Measurements from ENCODE around the gene CACNB3. TPM values are rescaled to one million over a fixed set of nuclear protein-coding genes. Genes with fewer than 3 reads are reported as not detected.

Gene CACNB3
- total RNA-seq, 1 experiment from 2014 or later: 23.8 TPM

DNA sequence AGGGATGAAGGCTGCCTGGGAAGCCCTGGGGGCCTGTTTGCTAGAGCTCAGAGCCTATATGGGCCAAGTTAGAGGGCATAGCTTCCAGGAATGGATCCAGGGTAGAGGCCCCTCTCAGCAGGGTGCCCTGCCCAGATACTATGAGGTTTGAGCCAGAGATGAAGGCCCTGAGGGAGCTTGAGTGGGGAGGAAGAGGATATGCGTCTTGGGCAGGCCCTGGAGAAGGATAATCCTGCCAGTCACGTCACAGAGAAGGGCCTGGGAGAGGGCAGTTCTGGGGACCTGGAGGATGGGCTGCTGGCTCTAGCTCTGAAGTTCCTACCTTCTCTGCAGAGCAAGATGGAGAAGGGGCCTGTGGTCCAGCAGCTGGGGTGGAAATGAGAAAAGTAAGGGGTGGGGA lies 5.9 kb upstream of the CACNB3 start:
- no TSS peak for BruUV-seq (replicated peaks)
- ChIA-PET POLR2A (ENCODE audit: low non-redundant PET) (no interaction called here), CTCF (interaction anchor here (0.5 kb wide), 1 partner anchor 40 kb away, joined by 3 read pairs; the partner anchor contains the start of gene DDX23)
- Histone ChIP-seq H3K4me1 (ENCODE audit: insufficient read depth, low read length, poor library complexity, severe bottlenecking) (peaks cover 16% of the 10 kb centered on the region), H3K27ac (ENCODE audit: low read depth, low read length, poor library complexity, severe bottlenecking) (no peak overlapping the region), H3K4me3 (ENCODE audit: low read depth, low read length, poor library complexity, severe bottlenecking) (no peak overlapping the region), H3K9me3 (ENCODE audit: low read depth, low read length, poor library complexity, severe bottlenecking) (no peaks in the 10 kb centered on the region), H3K36me3 (ENCODE audit: insufficient read depth, low read length, poor library complexity, severe bottlenecking) (no peaks in the 10 kb centered on the region), H3K27me3 (replicated peaks; ENCODE audit: insufficient read depth, low read depth, low read length, poor library complexity) (no peaks in the 10 kb centered on the region)
- no peak for DNase-seq (ENCODE audit: low spot score)
- intact Hi-C loops (cut with micrococcal nuclease; ENCODE audit: unreplicated experiment): no loop called here
- TF ChIP-seq, protein P1, sequence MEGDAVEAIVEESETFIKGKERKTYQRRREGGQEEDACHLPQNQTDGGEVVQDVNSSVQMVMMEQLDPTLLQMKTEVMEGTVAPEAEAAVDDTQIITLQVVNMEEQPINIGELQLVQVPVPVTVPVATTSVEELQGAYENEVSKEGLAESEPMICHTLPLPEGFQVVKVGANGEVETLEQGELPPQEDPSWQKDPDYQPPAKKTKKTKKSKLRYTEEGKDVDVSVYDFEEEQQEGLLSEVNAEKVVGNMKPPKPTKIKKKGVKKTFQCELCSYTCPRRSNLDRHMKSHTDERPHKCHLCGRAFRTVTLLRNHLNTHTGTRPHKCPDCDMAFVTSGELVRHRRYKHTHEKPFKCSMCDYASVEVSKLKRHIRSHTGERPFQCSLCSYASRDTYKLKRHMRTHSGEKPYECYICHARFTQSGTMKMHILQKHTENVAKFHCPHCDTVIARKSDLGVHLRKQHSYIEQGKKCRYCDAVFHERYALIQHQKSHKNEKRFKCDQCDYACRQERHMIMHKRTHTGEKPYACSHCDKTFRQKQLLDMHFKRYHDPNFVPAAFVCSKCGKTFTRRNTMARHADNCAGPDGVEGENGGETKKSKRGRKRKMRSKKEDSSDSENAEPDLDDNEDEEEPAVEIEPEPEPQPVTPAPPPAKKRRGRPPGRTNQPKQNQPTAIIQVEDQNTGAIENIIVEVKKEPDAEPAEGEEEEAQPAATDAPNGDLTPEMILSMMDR (conservative IDR thresholded peaks at IDR 0.05; ENCODE audit: low read depth, low read length): no peak

DNA sequence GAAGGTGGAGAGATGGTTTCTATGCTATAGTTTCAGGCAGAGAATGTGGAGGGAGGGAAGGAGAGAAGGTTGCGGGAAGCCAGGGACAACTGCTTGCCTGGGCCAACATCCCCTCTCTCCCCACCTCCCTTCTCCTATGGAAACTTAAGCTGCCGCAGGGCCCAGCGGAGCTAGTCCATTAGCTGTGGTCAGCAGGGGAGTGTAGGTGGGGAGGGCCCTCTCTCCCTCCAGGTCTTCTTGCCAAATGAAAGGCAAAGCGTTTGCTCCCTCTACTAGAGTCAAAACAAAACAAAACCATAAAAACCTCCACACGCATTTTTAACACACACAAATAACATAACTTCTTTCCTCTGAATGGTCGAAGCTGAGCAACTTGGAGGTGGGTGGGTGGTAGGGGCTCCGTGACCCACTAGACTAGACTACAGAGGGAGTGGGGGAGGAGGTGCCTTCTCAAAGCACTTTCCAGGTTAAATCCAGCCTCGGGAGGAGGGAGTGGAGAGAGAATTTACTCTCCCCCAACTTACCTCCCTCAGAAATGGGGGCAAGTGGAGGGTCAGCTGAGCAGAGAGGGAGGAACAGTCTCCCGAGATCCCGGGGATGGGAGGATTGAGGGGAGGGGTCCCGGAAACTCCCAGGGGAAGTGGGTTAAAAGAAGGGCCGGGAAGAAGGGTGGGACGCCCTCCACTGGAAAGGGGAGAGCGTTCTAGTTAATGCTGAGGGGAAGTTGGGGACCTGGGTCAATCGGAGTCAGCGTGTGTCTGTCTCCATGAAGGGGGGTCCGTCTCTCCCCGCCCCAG lies 4.6 kb upstream of the CACNB3 start:
- no peak for DNase-seq (ENCODE audit: low spot score)
- Histone ChIP-seq H3K4me3 (ENCODE audit: low read depth, low read length, poor library complexity, severe bottlenecking) (peak overlapping the region; percentile 68), H3K9me3 (ENCODE audit: low read depth, low read length, poor library complexity, severe bottlenecking) (no peaks in the 10 kb centered on the region), H3K27ac (ENCODE audit: low read depth, low read length, poor library complexity, severe bottlenecking) (no peak overlapping the region), H3K4me1 (ENCODE audit: insufficient read depth, low read length, poor library complexity, severe bottlenecking) (peaks cover 16% of the 10 kb centered on the region), H3K36me3 (ENCODE audit: insufficient read depth, low read length, poor library complexity, severe bottlenecking) (no peaks in the 10 kb centered on the region), H3K27me3 (replicated peaks; ENCODE audit: insufficient read depth, low read depth, low read length, poor library complexity) (no peaks in the 10 kb centered on the region)
- ChIA-PET POLR2A (ENCODE audit: low non-redundant PET) (no interaction called here), CTCF (no interaction called here)
- TF ChIP-seq, protein P1 (conservative IDR thresholded peaks at IDR 0.05; ENCODE audit: low read depth, low read length): no peak
- TF ChIP-seq EZH2 (IDR thresholded peaks at IDR 0.05; ENCODE audit: borderline replicate concordance, low read depth, low read length, poor library complexity, severe bottlenecking): no peak
- no TSS peak for BruUV-seq (replicated peaks)
- intact Hi-C loops (cut with micrococcal nuclease; ENCODE audit: unreplicated experiment): no loop called here

- ChIA-PET POLR2A (ENCODE audit: low non-redundant PET) (no interaction called here), CTCF (interaction anchor here (0.9 to 1.7 kb wide), 3 partner anchors 25 to 61 kb away, joined by 4 to 20 read pairs (median 8); no protein-coding TSS in a partner anchor)
- Histone ChIP-seq H3K36me3 (ENCODE audit: insufficient read depth, low read length, poor library complexity, severe bottlenecking) (no peaks in the 10 kb centered on the region), H3K27ac (ENCODE audit: low read depth, low read length, poor library complexity, severe bottlenecking) (peak overlapping the region; percentile 54), H3K27me3 (replicated peaks; ENCODE audit: insufficient read depth, low read depth, low read length, poor library complexity) (no peaks in the 10 kb centered on the region), H3K4me1 (ENCODE audit: insufficient read depth, low read length, poor library complexity, severe bottlenecking) (peaks cover 23% of the 10 kb centered on the region), H3K4me3 (ENCODE audit: low read depth, low read length, poor library complexity, severe bottlenecking) (peak overlapping the region; percentile 68), H3K9me3 (ENCODE audit: low read depth, low read length, poor library complexity, severe bottlenecking) (no peaks in the 10 kb centered on the region)
- TF ChIP-seq, protein P1 (conservative IDR thresholded peaks at IDR 0.05; ENCODE audit: low read depth, low read length): peak; percentile 84
- no peak for TF ChIP-seq EZH2 (IDR thresholded peaks at IDR 0.05; ENCODE audit: borderline replicate concordance, low read depth, low read length, poor library complexity, severe bottlenecking)
- intact Hi-C loops (cut with micrococcal nuclease; ENCODE audit: unreplicated experiment): no loop called here
- BruUV-seq (replicated peaks): no TSS peak
- peak; percentile 73 for DNase-seq (ENCODE audit: low spot score)
Observed at GRCh38 chr12:48814262-48815125, 3.8 kb upstream of the CACNB3 start.
